GM18505 (cell line): ENCODE measurements around the gene GIMAP5.
"Not testable (repeated sequence)": the region's sequence is repeated elsewhere in the genome, so short reads cannot be mapped to it uniquely, and the experiment has no call there.

Experiments
- ATAC-seq: cut with Tn5 transposase; IDR thresholded peaks from one replicate; pipeline ENCODE4 v1.9.1; 2021; ENCODE audit not compliant: unreplicated experiment
- POLR2A ChIP-seq: IDR thresholded peaks from 4 replicates; pipeline ENCODE4 v1.6.1; 2011; ENCODE audit warnings: borderline replicate concordance; ENCODE audit not compliant: insufficient read depth, insufficient read length; ENCODE audit errors: extremely low read depth

The GIMAP5 gene

DNA sequence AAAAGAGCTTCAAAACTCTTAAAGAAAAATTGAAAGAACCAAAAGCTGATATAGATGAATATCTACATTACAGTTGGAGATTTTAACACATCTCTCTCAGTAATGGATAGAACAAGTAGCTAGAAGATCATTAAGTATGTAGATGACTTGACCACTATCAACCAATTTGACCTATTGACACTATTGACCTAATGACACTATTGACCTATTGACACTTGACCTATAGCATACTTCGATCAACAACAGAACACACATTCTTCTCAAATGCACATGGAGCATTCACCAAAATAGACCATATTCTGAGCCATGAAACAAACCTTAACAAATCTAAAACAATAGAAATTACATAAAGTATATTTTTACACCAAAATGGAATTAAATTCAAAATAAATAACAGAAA, 22.3 kb downstream of the GIMAP5 start:
- no peak for TF ChIP-seq POLR2A
- no peak for ATAC-seq

- no peak for ATAC-seq
- TF ChIP-seq POLR2A: no peak
Measured at GRCh38 chr7:150766334-150766709, 29.1 kb downstream of the GIMAP5 start.

DNA sequence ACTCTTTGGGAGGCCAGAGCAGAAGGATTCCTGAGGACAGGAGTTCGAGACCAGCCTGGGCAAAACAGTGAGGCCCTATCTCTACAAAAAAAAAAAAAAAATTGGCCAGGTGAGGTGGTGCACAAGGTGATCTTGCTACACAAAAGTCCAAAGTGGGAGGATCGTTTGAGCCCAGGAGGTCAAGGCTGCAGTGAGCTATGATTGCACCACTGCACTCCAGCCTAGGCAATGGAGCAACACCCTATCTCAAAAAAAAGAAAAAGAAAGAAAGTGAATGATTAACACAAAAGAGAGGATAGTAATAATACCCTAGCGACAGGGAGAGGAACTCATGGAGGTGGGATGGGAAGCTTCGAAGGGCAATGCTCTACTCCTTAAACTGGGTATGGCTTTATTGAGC, 32.5 kb downstream of the GIMAP5 start:
- ATAC-seq: no peak
- TF ChIP-seq POLR2A: no peak

DNA sequence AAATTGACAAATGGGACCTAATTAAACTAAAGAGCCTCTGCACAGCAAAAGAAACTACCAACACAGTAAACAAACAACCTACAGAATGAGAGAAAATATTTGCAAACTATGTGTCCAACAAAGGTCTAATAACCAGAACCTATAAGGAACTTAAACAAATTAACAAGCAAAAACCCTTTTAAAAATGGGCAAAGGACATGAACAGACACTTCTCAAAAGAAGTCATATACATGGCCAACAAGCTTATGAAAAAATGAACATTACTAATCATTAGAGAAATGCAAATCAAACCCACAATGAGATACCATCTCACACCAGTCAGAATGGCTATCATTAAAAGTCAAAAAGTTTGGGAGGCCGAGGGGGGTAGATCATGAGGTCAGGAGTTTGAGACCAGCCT, 36.9 kb downstream of the GIMAP5 start:
- ATAC-seq: not testable (repeated sequence)

- TF ChIP-seq POLR2A: no peak
- no peak for ATAC-seq
Measured at GRCh38 chr7:150778014-150778737, 41.0 kb downstream of the GIMAP5 start.

- TF ChIP-seq POLR2A: no peak
- no peak for ATAC-seq
Measured at GRCh38 chr7:150778738-150779301, 41.6 kb downstream of the GIMAP5 start.

DNA sequence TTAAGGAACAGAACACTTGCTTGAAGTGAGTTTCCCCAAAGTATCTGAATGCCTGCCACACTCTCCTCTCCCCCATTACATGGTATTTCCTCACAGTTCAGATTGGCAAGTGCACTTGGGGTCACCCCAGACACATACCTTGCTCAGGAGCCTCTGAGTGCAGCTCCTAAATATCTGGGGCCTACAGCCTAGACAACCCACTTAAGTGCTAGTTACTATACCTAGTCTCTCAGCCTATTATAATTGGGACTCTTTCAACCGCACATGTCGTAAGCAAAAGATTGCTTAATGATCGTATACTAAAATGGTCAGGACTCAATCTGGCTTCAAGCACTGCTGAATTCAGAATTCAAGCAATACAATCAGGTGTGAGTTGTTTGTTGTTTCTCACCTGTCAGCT, 43.1 kb downstream of the GIMAP5 start:
- TF ChIP-seq POLR2A: no peak
- no peak for ATAC-seq

DNA sequence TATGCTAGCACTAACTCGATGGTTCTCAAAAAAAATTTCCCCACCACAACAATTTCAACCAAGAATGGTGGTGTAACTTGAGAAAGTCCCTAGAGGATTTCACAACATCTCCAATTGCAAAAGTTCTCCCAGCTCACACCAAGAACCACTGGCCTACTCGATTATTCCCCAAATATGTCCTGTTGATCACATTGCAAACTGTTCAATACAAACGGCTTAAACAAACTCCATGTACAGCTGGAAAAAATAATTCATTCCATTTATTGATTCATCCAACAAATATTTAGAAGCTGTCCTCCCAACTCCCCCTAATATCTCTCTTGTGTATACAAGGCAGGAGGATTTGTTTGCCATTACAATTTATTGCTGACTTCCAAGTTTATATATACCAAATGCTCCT, 43.9 kb downstream of the GIMAP5 start:
- ATAC-seq: no peak
- no peak for TF ChIP-seq POLR2A

DNA sequence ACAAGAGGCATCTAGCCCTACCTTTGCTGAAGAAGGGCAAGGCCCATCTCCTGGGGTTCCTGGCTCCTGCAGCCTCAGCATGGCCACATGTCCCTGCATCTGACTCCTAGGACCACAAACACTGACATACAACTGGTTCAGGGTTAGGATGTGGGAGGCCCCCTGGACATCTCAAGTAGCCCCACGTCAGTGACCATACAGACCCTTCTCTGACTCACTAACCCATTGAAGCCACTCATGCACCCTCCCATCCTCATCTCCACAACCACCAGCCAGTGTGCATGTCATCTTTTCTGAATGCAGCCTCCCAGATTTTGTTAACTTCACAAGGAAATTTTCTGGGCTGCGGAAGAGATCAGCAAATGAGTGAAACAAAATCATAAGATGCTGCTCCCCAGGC, 44.7 kb downstream of the GIMAP5 start:
- no peak for TF ChIP-seq POLR2A
- ATAC-seq: no peak

GRCh38 chr7:150784120-150784736, 47.0 kb downstream of the GIMAP5 start:
- no peak for TF ChIP-seq POLR2A
- ATAC-seq: no peak

DNA sequence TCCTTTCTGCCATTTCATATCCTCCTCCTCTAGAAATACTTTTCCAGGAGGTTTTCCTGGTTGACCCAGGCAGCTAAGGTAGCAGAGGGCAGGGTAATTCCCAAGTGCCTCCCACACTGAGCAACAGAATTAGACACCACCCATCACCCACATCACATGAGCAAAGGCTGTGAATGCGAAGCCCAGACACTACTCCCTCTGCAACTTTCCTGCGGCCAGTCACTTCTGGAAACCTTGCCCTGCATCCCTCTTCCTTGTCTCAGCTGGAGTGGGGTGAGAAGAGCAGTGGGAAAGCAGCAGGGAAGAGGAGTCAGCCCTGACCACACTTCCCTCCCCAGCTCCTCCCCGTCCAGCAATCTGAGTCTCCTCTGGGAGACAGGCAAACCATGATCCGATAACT, 47.7 kb downstream of the GIMAP5 start:
- no peak for ATAC-seq
- TF ChIP-seq POLR2A: no peak

DNA sequence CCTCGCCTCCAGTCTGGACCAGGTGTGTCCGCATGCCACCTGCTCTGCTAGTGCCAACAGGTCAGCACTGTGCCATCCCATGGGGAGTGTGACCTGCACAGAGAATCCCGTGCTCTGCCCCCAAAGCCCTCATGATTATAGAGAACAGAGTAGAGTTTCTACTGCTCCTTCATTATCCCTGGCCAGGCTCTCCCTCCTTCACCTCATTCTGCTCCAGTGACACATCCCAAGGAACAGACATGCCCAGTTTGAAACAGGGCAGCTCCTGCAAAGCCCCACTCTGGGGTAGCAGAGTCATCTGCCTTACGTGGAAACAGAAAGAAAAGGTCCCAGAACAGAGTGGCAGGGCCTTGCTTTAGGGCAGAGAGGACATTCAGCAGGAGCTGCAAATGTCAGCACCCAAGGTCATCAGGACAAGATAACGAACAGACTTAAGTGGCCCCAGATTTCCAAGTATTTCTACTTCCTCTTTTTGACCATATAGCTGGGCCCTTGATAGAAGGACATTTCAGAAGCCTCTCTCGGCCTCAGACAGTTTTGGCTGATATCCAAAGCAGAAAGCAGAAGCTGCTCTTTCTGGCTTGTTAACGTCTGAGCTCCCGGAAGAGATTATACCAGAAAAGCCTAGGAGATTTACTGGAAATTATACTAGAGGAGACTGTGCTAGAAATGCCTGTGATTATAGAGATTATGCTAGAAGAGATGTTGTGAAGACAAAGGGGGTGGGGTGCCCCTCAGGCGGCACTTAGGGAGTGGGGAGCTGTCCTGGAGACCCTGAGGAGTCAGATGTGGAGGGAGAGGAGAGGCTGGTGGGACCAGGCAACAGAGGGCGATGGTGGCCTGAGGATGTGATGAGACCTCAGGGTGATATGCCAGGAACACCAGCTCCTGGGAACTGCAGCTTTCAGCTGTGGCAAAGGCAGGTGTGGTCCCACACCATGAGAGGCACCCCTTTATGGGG, 50.4 kb downstream of the GIMAP5 start:
- ATAC-seq: no peak

GRCh38 chr7:150788474-150789269, 51.5 kb downstream of the GIMAP5 start:
- TF ChIP-seq POLR2A: no peak
- ATAC-seq: no peak

More for the DNA sequence above, 50.4 kb downstream of the GIMAP5 start:
- no peak for TF ChIP-seq POLR2A
